ENCODE results near the gene POC1B.

The POC1B gene

DNA sequence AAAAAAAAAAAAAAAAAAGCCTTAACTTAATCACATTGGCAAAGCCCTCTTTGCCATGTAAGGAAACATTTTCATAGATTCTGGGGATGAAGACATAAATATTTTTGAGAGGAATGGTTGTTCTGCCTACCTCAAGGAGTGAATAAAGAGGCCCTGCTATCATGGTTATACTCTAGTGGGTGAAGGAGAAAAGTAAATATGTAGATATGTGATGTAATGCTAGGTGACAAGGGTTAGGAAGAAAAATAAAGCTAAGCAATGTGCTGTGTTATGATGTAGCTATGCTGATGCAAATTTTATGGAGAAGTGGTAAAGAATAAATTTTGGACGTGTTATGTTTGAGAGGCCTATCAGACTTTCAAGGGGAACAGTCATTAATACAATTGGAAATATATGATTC is 93.5 kb downstream of the POC1B start:
- Histone ChIP-seq H3K4me3 (ENCODE audit: low read depth in 1 of 2, low read length in 1 of 2) (no peak overlapping the region), H3K9me3 (no peaks in the 10 kb centered on the region), H3K27me3 (no peaks in the 10 kb centered on the region), H3K4me1 (ENCODE audit: control insufficient read depth in 1 of 2, insufficient read depth in 1 of 2, low read depth in 1 of 2, low read length in 1 of 2) (peaks cover 32 to 38% of the 10 kb centered on the region in 2 experiments), H3K36me3 (no peaks in the 10 kb centered on the region), H3K27ac (no peak overlapping the region)
- TF ChIP-seq, protein P1, sequence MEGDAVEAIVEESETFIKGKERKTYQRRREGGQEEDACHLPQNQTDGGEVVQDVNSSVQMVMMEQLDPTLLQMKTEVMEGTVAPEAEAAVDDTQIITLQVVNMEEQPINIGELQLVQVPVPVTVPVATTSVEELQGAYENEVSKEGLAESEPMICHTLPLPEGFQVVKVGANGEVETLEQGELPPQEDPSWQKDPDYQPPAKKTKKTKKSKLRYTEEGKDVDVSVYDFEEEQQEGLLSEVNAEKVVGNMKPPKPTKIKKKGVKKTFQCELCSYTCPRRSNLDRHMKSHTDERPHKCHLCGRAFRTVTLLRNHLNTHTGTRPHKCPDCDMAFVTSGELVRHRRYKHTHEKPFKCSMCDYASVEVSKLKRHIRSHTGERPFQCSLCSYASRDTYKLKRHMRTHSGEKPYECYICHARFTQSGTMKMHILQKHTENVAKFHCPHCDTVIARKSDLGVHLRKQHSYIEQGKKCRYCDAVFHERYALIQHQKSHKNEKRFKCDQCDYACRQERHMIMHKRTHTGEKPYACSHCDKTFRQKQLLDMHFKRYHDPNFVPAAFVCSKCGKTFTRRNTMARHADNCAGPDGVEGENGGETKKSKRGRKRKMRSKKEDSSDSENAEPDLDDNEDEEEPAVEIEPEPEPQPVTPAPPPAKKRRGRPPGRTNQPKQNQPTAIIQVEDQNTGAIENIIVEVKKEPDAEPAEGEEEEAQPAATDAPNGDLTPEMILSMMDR (IDR thresholded peaks at IDR 0.05), result no peak

DNA sequence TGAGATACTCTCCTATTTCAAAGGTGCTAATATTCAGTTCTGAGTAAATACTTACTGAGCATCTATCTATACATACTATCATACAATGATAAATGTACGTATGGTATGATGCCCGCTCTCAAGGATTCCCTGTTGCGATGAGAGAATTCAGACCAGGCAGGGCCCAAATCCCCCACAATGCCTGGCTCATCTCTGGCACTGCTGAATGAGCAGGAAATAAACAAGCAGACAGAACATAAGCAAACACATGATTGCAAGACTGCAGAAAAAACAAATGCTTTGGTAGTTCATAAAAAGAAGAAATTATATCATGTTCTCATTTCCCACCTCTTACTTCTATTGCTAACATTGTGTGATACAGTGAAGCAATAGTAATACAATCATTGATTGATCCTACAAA is 96.3 kb downstream of the POC1B start:
- TF ChIP-seq, protein P1 (IDR thresholded peaks at IDR 0.05), result no peak
- Histone ChIP-seq H3K4me3 (ENCODE audit: low read depth in 1 of 2, low read length in 1 of 2) (no peak overlapping the region), H3K4me1 (ENCODE audit: control insufficient read depth in 1 of 2, insufficient read depth in 1 of 2, low read depth in 1 of 2, low read length in 1 of 2) (peaks cover 27 to 29% of the 10 kb centered on the region in 2 experiments), H3K9me3 (no peaks in the 10 kb centered on the region), H3K36me3 (no peaks in the 10 kb centered on the region), H3K27ac (no peak overlapping the region), H3K27me3 (no peaks in the 10 kb centered on the region)

DNA sequence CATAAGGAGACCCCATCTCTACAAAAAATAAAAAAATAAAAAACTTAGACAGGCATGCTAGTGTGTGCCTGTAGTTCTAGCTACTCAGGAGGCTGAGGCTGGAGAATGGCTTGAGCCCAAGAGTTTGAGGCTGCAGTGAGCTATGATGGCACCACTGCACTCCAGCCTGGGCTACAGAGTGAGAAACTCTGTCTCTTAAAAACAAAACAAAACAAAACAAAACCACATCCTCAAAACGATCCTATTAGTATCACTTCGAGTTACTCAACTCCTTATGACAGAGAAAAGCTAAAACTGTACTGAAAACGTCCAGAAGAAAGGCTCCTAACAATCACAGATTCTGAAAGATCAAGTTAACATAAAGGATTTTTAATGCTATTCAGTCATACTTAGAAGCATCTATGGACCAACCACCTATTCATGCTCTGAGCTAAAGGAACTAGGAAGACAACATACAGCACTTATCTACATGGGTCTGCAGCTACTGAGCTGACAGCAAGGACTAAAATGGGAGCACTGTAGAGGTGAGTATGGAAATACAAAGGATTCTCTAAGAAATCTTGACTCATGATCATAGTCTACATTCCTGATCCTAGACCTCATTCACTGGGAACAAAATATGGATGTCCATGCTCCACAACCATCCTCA is 98.2 kb downstream of the POC1B start:
- Histone ChIP-seq H3K4me3 (ENCODE audit: low read depth in 1 of 2, low read length in 1 of 2) (peak overlapping the region; percentile 40 to 45), H3K36me3 (no peaks in the 10 kb centered on the region), H3K27me3 (no peaks in the 10 kb centered on the region), H3K4me1 (ENCODE audit: control insufficient read depth in 1 of 2, insufficient read depth in 1 of 2, low read depth in 1 of 2, low read length in 1 of 2) (peaks cover 36 to 42% of the 10 kb centered on the region in 2 experiments), H3K9me3 (no peaks in the 10 kb centered on the region), H3K27ac (peak overlapping the region; percentile 85)
- TF ChIP-seq, protein P1 (IDR thresholded peaks at IDR 0.05), result no peak

DNA sequence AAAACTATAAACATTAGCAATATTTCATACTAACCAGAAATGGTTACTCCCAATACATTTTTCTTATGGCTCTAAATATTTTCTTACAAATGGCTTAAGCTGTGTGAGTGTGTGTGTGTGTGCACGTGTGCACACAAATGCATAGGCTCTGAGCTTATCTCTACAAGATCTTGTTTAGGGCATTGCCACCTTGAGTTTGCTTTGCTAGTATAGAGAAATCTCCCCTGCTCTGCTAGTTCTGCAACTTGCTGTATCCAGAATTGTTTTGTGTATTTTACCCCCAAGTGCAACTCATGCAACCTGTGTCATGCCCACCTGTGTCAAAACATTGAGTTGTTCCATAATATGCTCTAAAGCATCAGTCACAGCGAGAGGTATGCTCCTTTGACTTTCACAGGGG is 101.0 kb downstream of the POC1B start:
- Histone ChIP-seq H3K4me3 (ENCODE audit: low read depth in 1 of 2, low read length in 1 of 2) (no peak overlapping the region), H3K27ac (peak overlapping the region; percentile 83), H3K36me3 (no peaks in the 10 kb centered on the region), H3K4me1 (ENCODE audit: control insufficient read depth in 1 of 2, insufficient read depth in 1 of 2, low read depth in 1 of 2, low read length in 1 of 2) (peaks cover 36 to 42% of the 10 kb centered on the region in 2 experiments), H3K9me3 (no peaks in the 10 kb centered on the region), H3K27me3 (no peaks in the 10 kb centered on the region)
- TF ChIP-seq, protein P1 (IDR thresholded peaks at IDR 0.05), result no peak

DNA sequence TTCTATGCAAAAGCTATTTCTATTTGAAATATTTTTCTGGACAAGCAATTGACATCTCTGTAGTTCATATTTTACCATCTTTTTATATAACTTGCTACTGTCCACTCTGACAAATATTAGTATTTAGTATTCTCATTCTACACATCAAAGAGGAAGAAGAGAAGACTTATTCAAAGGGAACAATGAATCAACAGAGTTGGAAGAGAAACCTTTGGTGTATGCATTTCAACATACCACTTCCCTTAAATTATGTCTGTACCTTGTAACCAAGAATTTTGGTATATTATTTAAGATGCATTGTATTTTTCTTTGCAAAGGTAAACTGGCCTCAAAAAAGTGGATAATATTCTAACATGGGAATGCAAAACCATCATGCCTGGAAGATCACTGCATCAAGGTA is 101.5 kb downstream of the POC1B start:
- peak overlapping the region; percentile 83 for H3K27ac ChIP-seq
- H3K4me1 ChIP-seq (ENCODE audit: control insufficient read depth in 1 of 2, insufficient read depth in 1 of 2, low read depth in 1 of 2, low read length in 1 of 2), result peaks cover 36 to 44% of the 10 kb centered on the region in 2 experiments
- no peaks in the 10 kb centered on the region for H3K36me3 ChIP-seq
- TF ChIP-seq, protein P1 (IDR thresholded peaks at IDR 0.05), result no peak
- H3K9me3 ChIP-seq, result no peaks in the 10 kb centered on the region
- no peaks in the 10 kb centered on the region for H3K27me3 ChIP-seq
- no peak overlapping the region for H3K4me3 ChIP-seq (ENCODE audit: low read depth in 1 of 2, low read length in 1 of 2)
